K562 (cell line): ENCODE data around the gene CDC37. TPM values are rescaled to one million over a fixed set of nuclear protein-coding genes. Genes with fewer than 3 reads are reported as not detected.
A peak's percentile ranks its signal among the peaks of the same experiment; 100 is the strongest.

Source experiments
- ATAC-seq: fragments of 200-7000 bp; cut with Tn5 transposase; 3 replicates; pipeline ENCODE4 v1.9.1; 2020; ENCODE audit warnings: moderate library complexity
- BruUV-seq: library from RNA; stranded (reverse); fragments of 400-500 nt; replicated peaks from 2 replicates; lab custom pipeline; 2021; lab: Mats Ljungman, UMichigan
- CTCF ChIA-PET: fragments of 300-600 bp; formaldehyde crosslinking; extraction: SDS; loops from one replicate; lab custom pipeline; 2021; ENCODE audit warnings: low intra/inter-chr PET ratio; lab: Yijun Ruan, JAX
- POLR2A ChIA-PET: fragments of 300-600, 350-650 bp; sonication (Branson Sonifier 250); formaldehyde crosslinking; extraction: SDS; loops from one replicate; lab custom pipeline; 2021; ENCODE audit warnings: antibody characterized with exemption, inconsistent platforms; lab: Yijun Ruan, JAX
- DNase-seq, 4 experiments: peaks; one replicate each; pipeline versions ENCODE4 v3.0.0 to v3.0.0-alpha.2; 2011 to 2018; ENCODE audit warnings: low spot score in 3 of 4, mixed read lengths in 3 of 4; ENCODE audit errors: extremely low read depth in 1 of 4
- FAIRE-seq: peaks from 2 replicates; lab custom pipeline; 2011; peaks lifted over from hg19 to GRCh38; lab: Jason Lieb, UNC
- H2AFZ ChIP-seq: 2 replicates; pipeline ENCODE4 v1.6.0; 2011; ENCODE audit warnings: low read depth, low read length, control low read depth, inconsistent platforms
- H3K27ac ChIP-seq: fragments of 200-600 bp; 3 replicates; pipeline ENCODE4 v1.8.0; 2011; ENCODE audit warnings: low read depth, mild to moderate bottlenecking, control low read depth, inconsistent platforms, low read length, moderate library complexity, mixed read lengths; ENCODE audit errors: extremely low read depth
- H3K27me3 ChIP-seq, 2 experiments: fragments of 300-600 bp in 1 of 2; 2 replicates in 1 of 2; 3 replicates in 1 of 2; pipeline versions ENCODE4 v1.6.0 to v1.8.0; 2011; ENCODE audit warnings: inconsistent platforms in 2 of 2, low read length in 2 of 2, mild to moderate bottlenecking in 1 of 2, mixed read lengths in 1 of 2, moderate library complexity in 1 of 2; ENCODE audit not compliant: control insufficient read depth in 2 of 2, insufficient read depth in 2 of 2
- H3K36me3 ChIP-seq: fragments of 300-600 bp; 3 replicates; pipeline ENCODE4 v1.8.0; 2011; ENCODE audit warnings: mild to moderate bottlenecking, low read length, inconsistent platforms; ENCODE audit not compliant: control insufficient read depth, insufficient read depth
- H3K4me1 ChIP-seq, 2 experiments: fragments of 200-600 bp in 1 of 2; replicated peaks in 1 of 2; 2 replicates in 1 of 2; 3 replicates in 1 of 2; pipeline versions ENCODE4 v1.5.1 to v1.8.0; 2011; ENCODE audit warnings: inconsistent platforms in 2 of 2, low read length in 2 of 2, mild to moderate bottlenecking in 1 of 2, mixed read lengths in 1 of 2, moderate library complexity in 1 of 2; ENCODE audit not compliant: control insufficient read depth in 2 of 2, insufficient read depth in 2 of 2
- H3K4me2 ChIP-seq: 2 replicates; pipeline ENCODE4 v1.6.1; 2011; ENCODE audit warnings: low read length, control low read depth, inconsistent platforms, mixed read lengths; ENCODE audit not compliant: insufficient read depth
- H3K4me3 ChIP-seq: fragments of 200-600 bp; sonication (generic), shearing (Covaris generic); 2 replicates; pipeline ENCODE4 v1.5.1; 2016; ENCODE audit warnings: control low read depth, inconsistent platforms
- H3K79me2 ChIP-seq: fragments of 200-600 bp; 3 replicates; pipeline ENCODE4 v1.8.0; 2011; ENCODE audit warnings: low read length, inconsistent platforms; ENCODE audit not compliant: control insufficient read depth, insufficient read depth
- H3K9ac ChIP-seq, 2 experiments: 2 replicates each; pipeline versions ENCODE4 v1.6.0 to v1.6.1; 2011; ENCODE audit warnings: low read depth in 2 of 2, low read length in 2 of 2, control low read depth in 1 of 2, inconsistent platforms in 1 of 2, mild to moderate bottlenecking in 1 of 2, mixed read lengths in 1 of 2; ENCODE audit not compliant: insufficient read depth in 1 of 2
- H3K9me1 ChIP-seq: one replicate; pipeline ENCODE4 v1.6.0; 2011; ENCODE audit warnings: inconsistent platforms, mild to moderate bottlenecking, low read length, moderate library complexity; ENCODE audit not compliant: control insufficient read depth, insufficient read depth
- H3K9me3 ChIP-seq: replicated peaks from 2 replicates; pipeline ENCODE4 v1.5.1; 2011; ENCODE audit warnings: low read depth, low read length, inconsistent platforms; ENCODE audit not compliant: control insufficient read depth, insufficient read depth
- H4K20me1 ChIP-seq: replicated peaks from 2 replicates; pipeline ENCODE4 v1.6.1; 2011; ENCODE audit warnings: low read length, inconsistent platforms, mixed read lengths; ENCODE audit not compliant: control insufficient read depth, insufficient read depth
- C11orf30 ChIP-seq: fragments of 450-650 bp; IDR thresholded peaks from 2 replicates; pipeline ENCODE4 v1.6.1; 2016; ENCODE audit warnings: low read depth, mild to moderate bottlenecking
- ETS2 ChIP-seq: IDR thresholded peaks from 2 replicates; pipeline ENCODE4 v1.6.1; 2016; ENCODE audit warnings: borderline replicate concordance, missing genetic modification characterization, mild to moderate bottlenecking, moderate library complexity, missing compliant biosample characterization; ENCODE audit not compliant: poor library complexity, severe bottlenecking
- FIP1L1 ChIP-seq: fragments of 200-400 bp; formaldehyde crosslinking; IDR thresholded peaks from 2 replicates; pipeline ENCODE4 v1.6.1; 2018; ENCODE audit warnings: mild to moderate bottlenecking, low read depth, low read length; ENCODE audit not compliant: poor library complexity, severe bottlenecking
- FOXP1 ChIP-seq: sonication (generic); formaldehyde crosslinking; IDR thresholded peaks from 2 replicates; pipeline ENCODE4 v1.8.0; 2022; ENCODE audit warnings: mild to moderate bottlenecking, missing genetic modification reagents
- GTF2E2 ChIP-seq: fragments of 200-800 bp; sonication (Bioruptor generic); IDR thresholded peaks from 2 replicates; pipeline ENCODE4 v1.6.1; 2016; ENCODE audit warnings: missing genetic modification characterization, missing compliant biosample characterization
- MAFK ChIP-seq: IDR thresholded peaks from 2 replicates; pipeline ENCODE4 v1.6.1; 2011; ENCODE audit warnings: low read length, improper control_type of control experiment
- MXD1 ChIP-seq: fragments of 250-450 bp; sonication (Bioruptor Pico); IDR thresholded peaks from 2 replicates; pipeline ENCODE4 v1.8.0; 2021; ENCODE audit warnings: borderline replicate concordance, mild to moderate bottlenecking, moderate library complexity; ENCODE audit not compliant: poor library complexity, severe bottlenecking
- PHTF2 ChIP-seq: fragments of 250-450 bp; sonication (Bioruptor Pico); IDR thresholded peaks from 2 replicates; pipeline ENCODE4 v1.5.0; 2021; ENCODE audit warnings: mild to moderate bottlenecking
- SOX6 ChIP-seq: fragments of 450-650 bp; IDR thresholded peaks from 2 replicates; pipeline ENCODE4 v1.6.1; 2014; ENCODE audit warnings: mild to moderate bottlenecking
- STAT5A ChIP-seq: IDR thresholded peaks from 2 replicates; pipeline ENCODE4 v1.6.1; 2012; ENCODE audit warnings: low read length, inconsistent platforms, borderline replicate concordance
- TEAD4 ChIP-seq, 2 experiments: sonication (generic) in 1 of 2; formaldehyde crosslinking in 1 of 2; IDR thresholded peaks; 2 replicates each; pipeline versions ENCODE4 v1.6.1 to v1.8.0; 2012 to 2022; ENCODE audit warnings: borderline replicate concordance in 1 of 2, inconsistent platforms in 1 of 2, low read length in 1 of 2, mild to moderate bottlenecking in 1 of 2, missing genetic modification reagents in 1 of 2
- THRA ChIP-seq: fragments of 450-650 bp; IDR thresholded peaks from 2 replicates; pipeline ENCODE4 v1.6.1; 2017; ENCODE audit warnings: mild to moderate bottlenecking, moderate library complexity
- ZBTB5 ChIP-seq: fragments of 450-650 bp; IDR thresholded peaks from 2 replicates; pipeline ENCODE4 v1.6.1; 2017; ENCODE audit warnings: antibody characterized with exemption
- ZFPM2 ChIP-seq: fragments of 250-450 bp; sonication (Bioruptor Pico); IDR thresholded peaks from 2 replicates; pipeline ENCODE4 v1.5.1; 2022; ENCODE audit warnings: mild to moderate bottlenecking
- ZNF121 ChIP-seq: sonication (generic); formaldehyde crosslinking; conservative IDR thresholded peaks from 2 replicates; pipeline ENCODE4 v1.8.0; 2022; ENCODE audit warnings: missing genetic modification reagents
- ZNF253 ChIP-seq: fragments of 250-450 bp; sonication (Bioruptor Pico); conservative IDR thresholded peaks from 2 replicates; pipeline ENCODE4 v1.6.1; 2021; ENCODE audit warnings: mild to moderate bottlenecking
- ZNF384 ChIP-seq: IDR thresholded peaks from 2 replicates; pipeline ENCODE4 v1.6.1; 2012; ENCODE audit warnings: low read depth, low read length, improper control_type of control experiment
- ZNF408 ChIP-seq: fragments of 250-450 bp; sonication (Bioruptor Pico); IDR thresholded peaks from 2 replicates; pipeline ENCODE4 v1.4.0; 2020; ENCODE audit warnings: low read depth, mild to moderate bottlenecking, moderate library complexity
- ZNF764 ChIP-seq: fragments of 250-450 bp; sonication (Bioruptor Pico); IDR thresholded peaks from 2 replicates; pipeline ENCODE4 v1.4.0; 2020; ENCODE audit warnings: low read depth, mild to moderate bottlenecking, moderate library complexity
- WGBS: fragments of 100-300 bp; shearing (Covaris generic); methylation state at CpG from one replicate; pipeline ENCODE4 v1.1.6; 2016; ENCODE audit warnings: low coverage, mixed read lengths; ENCODE audit not compliant: insufficient coverage; ENCODE audit errors: missing lambda C conversion rate; 5-methylcytosine and 5-hydroxymethylcytosine counted together
- in situ Hi-C: fragments of 300-500 bp; cut with MboI; formaldehyde crosslinking; loops from 4 replicates; pipeline ENCODE4 v1.15.0; 2018; ENCODE audit warnings: inconsistent platforms, mixed read lengths
- intact Hi-C: fragments of 100-400 bp; cut with micrococcal nuclease; formaldehyde crosslinking; loops from 2 replicates; pipeline ENCODE4 v1.14.2; 2022
- polyA plus RNA-seq, 8 experiments: library from polyadenylated mRNA; depleted of rRNA in 4 of 8; stranded (reverse) in 5 of 8; unstranded in 3 of 8; fragments of >200 nt; fragmentation: Nextera tagmentation in 2 of 8; fragmentation: Illumina TruSeq in 1 of 8; extraction: Ambion mirVana in 2 of 8; extraction: Trizol in 1 of 8; gene quantifications; 2 replicates each; pipeline versions ENCODE4 v1.2.1 to v1.2.3, GENCODE V29; 2011 to 2014; ENCODE audit warnings: inconsistent platforms in 1 of 8, missing spikeins in 1 of 8
- total RNA-seq, 7 experiments: library from RNA; depleted of rRNA in 6 of 7; stranded (reverse); fragments of >200 nt in 6 of 7; fragmentation: Illumina TruSeq in 2 of 7; extraction: Trizol in 2 of 7; gene quantifications; 2 replicates each; pipeline versions ENCODE4 v1.2.1 to v1.2.3, GENCODE V29; 2011 to 2021; ENCODE audit warnings: low replicate concordance in 1 of 7

CDC37 gene
- total and polyA plus RNA-seq, 9 of the 15 experiments (the other 6 are each of a cell fraction or from before 2014, with no cell fraction given): 6.6 to 538 (median 227) TPM

GRCh38 chr19:10432736-10433130 is 29.4 kb upstream of the CDC37 start:
- 42% methylated on average over 2 of the region's 2 CpGs for WGBS
- CTCF ChIA-PET: no interaction called here
- Histone ChIP-seq H3K36me3 (peaks cover 15% of the 10 kb centered on the region; the same call in 1 of the 3 replicates), H4K20me1 (no peaks in the 10 kb centered on the region; the same call in 1 of the 2 replicates), H3K79me2 (peaks cover 64% of the 10 kb centered on the region), H3K4me1 (peaks cover 16 to 50% of the 10 kb centered on the region in 2 experiments; a peak in 4 of 5 replicates), H3K27me3 (no peaks in the 10 kb centered on the region), H2AFZ (no peak overlapping the region), H3K4me3 (peak overlapping the region; percentile 64), H3K9me3 (no peaks in the 10 kb centered on the region), H3K27ac (peak overlapping the region; percentile 80; the same call in 2 of the 3 replicates), H3K9ac (peak overlapping the region; percentile 76 to 87), H3K4me2 (peak overlapping the region; percentile 47), H3K9me1 (no peaks in the 10 kb centered on the region)
- in situ Hi-C loops (no loop called here), intact Hi-C loops (loop anchor here (2.0 kb wide), 1 partner anchor 14 kb away; no protein-coding TSS in a partner anchor)
- FAIRE-seq (no peak), ATAC-seq (no peak), DNase-seq (no peak)
- TF ChIP-seq FIP1L1: no peak
- TF ChIP-seq ZNF408 (CRISPR knock-in tag): no peak
- no peak for TF ChIP-seq FOXP1 (CRISPR knock-in tag)
- TF ChIP-seq GTF2E2 (tag): no peak
- no peak for TF ChIP-seq THRA
- no peak for TF ChIP-seq MXD1 (CRISPR knock-in tag)
- TF ChIP-seq TEAD4 (IDR thresholded peaks at IDR 0.05; ENCODE audit: low read length): no peak
- no peak for TF ChIP-seq TEAD4 (CRISPR knock-in tag; IDR thresholded peaks at IDR 0.05; ENCODE audit: borderline replicate concordance)
- no peak for TF ChIP-seq ZNF121 (CRISPR knock-in tag)
- TF ChIP-seq ZNF384: no peak
- no peak for TF ChIP-seq PHTF2
- no peak for TF ChIP-seq ZBTB5
- no peak for TF ChIP-seq SOX6
- no peak for TF ChIP-seq MAFK
- TF ChIP-seq STAT5A: no peak
- TF ChIP-seq ZFPM2 (CRISPR knock-in tag): no peak
- no peak for TF ChIP-seq ETS2 (tag)
- no peak for TF ChIP-seq C11orf30
- TF ChIP-seq ZNF764 (CRISPR knock-in tag): no peak
- TF ChIP-seq ZNF253 (CRISPR knock-in tag): no peak
- POLR2A ChIA-PET: interaction anchor here (0.7 kb wide), 1 partner anchor 71 kb away, joined by 3 read pairs; no protein-coding TSS in a partner anchor
- BruUV-seq: no TSS peak
